NCI-H2196 treated with DMSO at 0.1 percent for 48 hours (cell line): ENCODE measurements around the gene MEIKIN.
"Not testable (repeated sequence)": the region's sequence is repeated elsewhere in the genome, so short reads cannot be mapped to it uniquely, and the experiment has no call there.

Experiments
- DNase-seq: peaks from one replicate; lab custom pipeline; 2025; ENCODE audit not compliant: unreplicated experiment; lab: John Stamatoyannopoulos, UW

The MEIKIN gene

DNA sequence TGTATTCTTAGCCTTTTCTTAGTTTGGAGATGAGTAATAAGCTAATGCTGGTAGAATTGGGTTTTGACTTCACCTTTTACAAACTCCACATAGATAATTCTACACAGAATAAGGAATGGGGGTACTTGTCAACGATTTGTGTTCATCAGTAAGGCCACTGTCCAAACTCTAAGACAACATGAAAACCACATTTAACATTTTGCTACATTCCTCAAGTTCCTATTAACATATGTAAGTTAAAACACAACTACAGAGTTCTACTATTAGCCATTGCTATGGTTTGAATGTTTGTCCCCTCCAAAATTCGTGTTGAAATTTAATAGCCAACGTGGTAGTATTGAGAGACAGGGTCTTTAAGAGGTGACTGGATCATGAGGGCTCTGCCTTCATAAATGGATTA is 31.9 kb downstream of the MEIKIN start:
- no peak for DNase-seq

DNA sequence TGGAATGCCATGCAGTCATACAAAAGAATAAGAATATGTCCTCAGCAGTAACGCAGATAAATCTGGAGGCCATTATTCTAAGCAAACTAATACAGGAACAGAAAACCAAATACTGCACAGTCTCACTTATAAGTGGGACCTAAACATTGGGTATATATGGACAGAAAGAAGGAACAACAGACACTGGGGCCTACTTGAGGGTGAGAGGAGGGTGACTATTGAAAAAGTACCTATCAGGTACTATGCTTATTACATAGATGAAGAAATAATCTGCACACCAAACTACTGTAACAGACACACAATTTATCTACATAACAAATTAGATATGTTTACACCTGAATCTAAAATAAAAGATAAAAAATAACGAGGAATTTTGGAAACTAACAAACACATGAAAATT is 38.8 kb downstream of the MEIKIN start:
- DNase-seq = no peak

DNA sequence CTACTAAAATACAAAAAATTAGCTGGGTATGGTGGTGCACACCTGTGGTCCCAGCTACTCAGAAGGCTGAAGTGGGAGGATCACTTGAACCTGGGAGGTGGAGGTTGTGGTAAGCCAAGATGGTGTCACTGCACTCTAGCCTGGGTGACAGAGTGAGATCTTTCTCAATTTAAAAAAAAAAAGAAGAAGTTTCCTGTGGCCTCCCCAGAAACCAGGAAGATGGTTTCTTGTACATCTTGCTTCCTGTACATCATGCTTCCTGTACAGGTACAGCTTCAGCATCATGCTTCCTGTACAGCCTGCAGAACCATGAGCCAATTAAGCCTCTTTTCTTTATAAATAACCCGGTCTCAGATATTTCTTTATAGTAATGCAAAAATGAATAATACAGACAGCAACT is 43.2 kb downstream of the MEIKIN start:
- DNase-seq = not testable (repeated sequence)

DNA sequence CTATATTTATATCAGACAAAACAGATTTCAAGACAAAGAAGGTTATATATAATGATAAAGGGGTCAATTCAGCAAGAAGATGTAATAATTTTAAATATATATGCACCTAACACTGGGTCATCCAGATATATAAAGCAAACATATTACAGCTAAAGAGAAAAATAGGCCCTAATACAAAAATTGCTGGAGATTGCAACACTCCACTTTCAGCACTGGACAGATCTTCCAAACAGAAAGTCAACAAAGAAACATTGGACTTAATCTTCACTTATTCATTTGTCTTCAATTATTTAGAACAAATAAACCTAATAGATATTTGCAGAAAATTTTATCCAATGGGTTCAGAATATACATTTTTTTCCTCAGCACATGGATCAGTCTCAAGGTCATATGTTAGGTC is 45.8 kb downstream of the MEIKIN start:
- no peak for DNase-seq

DNA sequence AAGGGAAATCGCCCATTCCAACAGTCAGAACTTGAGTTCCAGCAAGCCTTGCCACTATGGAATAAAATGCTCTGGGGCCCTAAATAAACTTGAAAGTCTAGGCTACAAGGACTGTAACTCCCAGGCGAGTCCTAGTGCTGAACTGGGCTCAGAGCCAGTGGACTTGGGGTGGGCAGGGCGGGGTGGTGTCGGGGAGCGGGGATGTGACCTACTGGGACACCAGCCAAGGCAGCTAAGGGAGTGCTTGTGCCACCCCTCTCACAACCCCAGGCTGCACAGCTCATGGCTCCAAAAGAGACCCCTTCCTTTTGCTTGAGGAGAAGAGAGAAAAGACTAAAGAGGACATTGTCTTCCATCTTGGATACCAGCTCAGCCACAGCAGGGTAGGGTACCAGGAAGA is 61.5 kb downstream of the MEIKIN start:
- no peak for DNase-seq

GRCh38 chr5:131879705-131880104 is 65.8 kb downstream of the MEIKIN start:
- DNase-seq = no peak

DNA sequence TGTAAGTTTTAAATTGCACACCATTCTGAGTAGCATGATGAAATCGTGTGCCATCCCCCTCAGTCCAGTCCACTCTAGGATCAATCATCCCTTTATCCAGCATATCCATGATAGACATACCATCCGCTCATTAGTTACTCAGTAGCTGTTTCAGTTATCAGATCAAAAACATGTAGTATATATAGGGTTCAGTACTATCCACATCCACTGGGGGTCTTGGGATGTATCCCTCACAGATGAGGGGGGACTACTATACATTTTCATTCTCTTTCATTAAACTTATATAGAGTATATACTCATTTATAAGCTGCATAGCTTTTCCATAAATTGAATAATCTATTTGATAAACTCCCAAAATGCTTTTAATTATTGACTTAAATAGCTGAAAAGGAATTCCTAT is 67.6 kb downstream of the MEIKIN start:
- no peak for DNase-seq

DNA sequence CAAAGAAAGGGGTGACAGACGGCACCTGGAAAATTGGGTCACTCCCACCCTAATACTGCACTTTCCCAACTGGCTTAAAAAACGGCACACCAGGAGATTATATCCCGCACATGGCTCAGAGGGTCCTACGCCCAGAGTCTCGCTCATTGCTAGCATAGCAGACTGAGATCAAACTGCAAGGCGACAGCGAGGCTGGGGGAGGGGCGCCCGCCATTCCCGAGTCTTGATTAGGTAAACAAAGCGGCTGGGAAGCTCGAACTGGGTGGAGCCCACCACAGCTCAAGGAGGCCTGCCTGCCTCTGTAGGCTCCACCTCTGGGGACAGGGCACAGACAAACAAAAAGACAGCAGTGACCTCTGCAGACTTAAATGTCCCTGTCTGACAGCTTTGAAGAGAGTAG is 74.2 kb downstream of the MEIKIN start:
- not testable (repeated sequence) for DNase-seq

- DNase-seq = no peak
Observed at GRCh38 chr5:131867524-131867923, 77.9 kb downstream of the MEIKIN start.

DNA sequence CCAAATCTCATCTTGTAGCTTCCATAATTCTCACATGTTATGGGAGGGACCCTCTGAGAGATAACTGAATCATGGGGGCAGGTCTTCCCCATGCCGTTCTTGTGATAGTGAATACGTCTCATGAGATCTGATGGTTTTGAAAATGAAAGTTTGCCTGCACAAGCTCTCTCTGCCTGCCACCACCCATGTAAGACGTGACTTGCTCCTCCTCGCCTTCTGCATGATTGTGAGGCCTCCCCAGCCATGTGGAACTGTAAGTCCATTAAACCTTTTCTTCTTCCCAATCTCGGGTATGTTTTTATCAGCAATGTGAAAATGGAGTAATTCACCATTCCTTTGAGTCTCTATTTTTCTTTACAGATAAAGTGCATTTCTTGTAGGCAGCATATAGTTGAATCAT is 81.8 kb downstream of the MEIKIN start:
- no peak for DNase-seq

GRCh38 chr5:131857388-131857787 is 88.1 kb downstream of the MEIKIN start:
- no peak for DNase-seq

DNA sequence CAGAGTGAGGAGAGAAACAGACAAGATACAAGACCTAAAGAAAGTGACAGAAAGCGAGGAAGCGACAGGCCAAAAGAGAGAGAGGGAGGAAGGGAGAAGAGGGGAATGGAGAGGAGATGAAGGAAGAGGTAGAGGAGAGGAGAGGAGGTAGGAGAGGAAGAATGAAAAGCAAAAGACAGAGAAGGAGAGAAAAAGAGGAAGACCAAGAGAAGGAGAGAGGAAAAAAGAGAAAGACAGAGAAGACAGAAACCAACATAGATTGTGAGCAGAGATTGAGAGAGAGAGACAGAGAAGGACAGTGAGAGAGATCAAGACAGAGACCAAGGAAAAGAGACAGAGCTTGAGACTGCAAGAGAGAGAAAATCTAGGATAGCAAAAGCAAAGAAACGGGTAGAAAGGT is 90.0 kb downstream of the MEIKIN start:
- DNase-seq = no peak

DNA sequence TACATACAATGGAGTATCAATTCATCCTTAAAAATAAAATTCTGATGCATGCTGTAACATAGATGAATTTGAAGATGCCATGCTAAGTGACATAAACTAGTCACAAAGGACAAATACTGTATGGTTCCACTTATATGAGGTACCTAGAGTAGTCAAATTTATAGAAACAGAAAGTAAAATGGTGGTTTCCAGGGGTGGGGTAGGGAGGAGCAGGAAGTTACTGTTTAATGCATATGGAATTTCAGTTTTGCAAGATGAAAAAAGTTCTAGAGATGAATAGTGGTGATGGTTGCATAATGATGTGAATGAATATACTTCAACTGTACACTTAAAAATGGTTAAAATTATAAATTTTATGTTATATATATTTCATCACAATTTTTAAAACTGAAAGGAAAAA is 91.3 kb downstream of the MEIKIN start:
- no peak for DNase-seq

- DNase-seq = no peak
Observed at GRCh38 chr5:131848662-131849061, 96.8 kb downstream of the MEIKIN start.

- DNase-seq = no peak
Observed at GRCh38 chr5:131846536-131846935, 98.9 kb downstream of the MEIKIN start.

GRCh38 chr5:131845828-131846227 is 99.6 kb downstream of the MEIKIN start:
- no peak for DNase-seq

GRCh38 chr5:131842971-131843370 is 102.5 kb downstream of the MEIKIN start:
- not testable (repeated sequence) for DNase-seq

- not testable (repeated sequence) for DNase-seq
Observed at GRCh38 chr5:131832702-131833101, 112.8 kb downstream of the MEIKIN start.

- DNase-seq = no peak
Observed at GRCh38 chr5:131825404-131826013, 120.0 kb downstream of the MEIKIN start.

GRCh38 chr5:131824631-131825030 is 120.8 kb downstream of the MEIKIN start:
- no peak for DNase-seq

DNA sequence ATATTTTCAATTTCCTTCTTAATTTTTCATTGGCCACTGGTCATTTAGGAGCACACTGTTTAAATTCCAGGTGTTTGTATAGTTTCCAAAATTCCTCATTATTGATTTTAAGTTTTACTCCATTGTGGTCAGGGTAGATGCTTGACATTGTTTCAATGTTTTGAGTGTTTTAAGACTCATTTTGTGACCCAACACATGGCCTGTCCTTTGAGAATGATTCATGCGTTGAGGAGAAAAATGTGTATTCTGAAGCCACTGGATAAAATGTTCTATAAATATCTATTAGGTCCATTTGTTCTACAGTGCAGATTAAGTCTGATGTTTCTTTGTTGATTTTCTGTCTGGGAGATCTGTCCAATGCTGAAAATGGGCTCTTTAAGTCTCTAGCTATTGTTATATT is 124.2 kb downstream of the MEIKIN start:
- DNase-seq = no peak

- DNase-seq = no peak
Observed at GRCh38 chr5:131818001-131818724, 127.3 kb downstream of the MEIKIN start.

DNA sequence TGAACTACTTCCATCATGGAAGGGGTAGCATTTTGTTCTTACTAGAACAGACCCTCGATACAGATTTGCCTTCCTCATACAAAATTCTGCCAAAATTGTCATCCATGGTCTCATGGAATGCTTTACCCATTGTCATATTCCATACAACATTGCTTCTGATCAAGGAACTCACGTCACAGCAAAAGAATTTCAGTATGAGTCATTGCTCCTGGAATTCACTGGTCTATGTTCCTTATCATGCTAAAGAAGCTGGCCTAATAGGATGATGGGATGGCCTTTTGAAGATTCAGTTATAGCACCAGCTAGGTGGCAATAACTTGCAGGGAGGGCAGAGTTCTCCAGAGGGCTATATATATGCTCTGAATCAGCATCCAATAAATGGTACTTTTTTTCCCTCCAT is 130.5 kb downstream of the MEIKIN start:
- DNase-seq = no peak
